HG03060 (cell line): ENCODE results near the gene SERPINB2.
"Not testable (repeated sequence)": the region's sequence is repeated elsewhere in the genome, so short reads cannot be mapped to it uniquely, and the experiment has no call there.

Experiments used
- ATAC-seq: cut with Tn5 transposase; IDR thresholded peaks from one replicate; pipeline ENCODE4 v1.9.1; 2021; ENCODE audit warnings: low read depth, moderate number of reproducible peaks; ENCODE audit not compliant: unreplicated experiment

Gene SERPINB2

DNA sequence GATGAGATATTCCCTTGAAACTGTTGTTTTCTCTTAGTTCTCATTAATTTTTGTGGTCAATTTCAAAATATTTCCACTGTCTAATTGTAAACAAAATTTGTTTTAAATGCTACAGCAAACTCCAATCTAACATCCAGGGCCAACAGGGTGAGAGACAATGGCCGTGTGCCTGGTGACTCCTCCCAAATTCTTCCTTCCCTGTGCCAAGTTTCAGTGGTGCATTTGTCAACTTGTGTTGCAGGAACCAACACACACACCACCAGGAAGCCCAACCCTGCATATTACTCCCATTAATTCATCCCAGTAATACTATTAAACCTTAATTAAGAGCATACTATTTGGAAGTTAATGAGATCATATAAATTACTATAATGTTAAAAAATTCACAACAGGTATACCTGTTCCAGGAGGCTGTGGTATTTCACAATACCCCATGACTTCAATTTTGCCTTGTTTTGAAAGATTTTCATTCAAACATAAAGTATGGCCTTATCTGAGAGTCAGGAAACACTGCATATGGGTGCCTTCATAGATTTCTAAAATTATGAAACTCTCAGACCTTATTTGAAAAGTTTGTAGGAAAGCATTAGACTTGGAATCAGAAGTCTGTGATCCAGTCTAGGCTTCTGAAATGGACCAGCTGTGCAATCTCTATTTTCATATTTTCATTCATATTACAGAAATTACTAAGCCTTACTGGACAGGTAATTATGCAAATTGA is 1.1 kb downstream of the SERPINB2 start:
- no peak for ATAC-seq

DNA sequence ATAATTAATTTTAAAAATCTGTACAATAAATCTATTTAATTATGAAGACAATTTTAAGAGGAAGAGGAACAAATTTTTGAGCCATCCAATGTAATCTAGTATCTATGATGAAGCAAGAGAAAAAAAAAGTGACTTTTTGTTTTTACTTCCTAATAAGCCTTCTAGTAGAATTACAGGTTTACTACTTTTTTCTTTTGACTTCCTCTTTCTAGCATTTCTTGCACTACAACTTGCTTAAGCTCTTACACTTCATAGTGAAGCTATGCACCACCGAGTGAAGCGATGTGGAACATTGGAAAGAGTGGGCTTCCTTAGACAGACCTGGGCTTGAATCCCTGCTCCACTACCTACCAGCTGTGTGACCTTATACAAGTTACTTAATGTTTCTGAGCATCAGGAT is 2.1 kb downstream of the SERPINB2 start:
- no peak for ATAC-seq

DNA sequence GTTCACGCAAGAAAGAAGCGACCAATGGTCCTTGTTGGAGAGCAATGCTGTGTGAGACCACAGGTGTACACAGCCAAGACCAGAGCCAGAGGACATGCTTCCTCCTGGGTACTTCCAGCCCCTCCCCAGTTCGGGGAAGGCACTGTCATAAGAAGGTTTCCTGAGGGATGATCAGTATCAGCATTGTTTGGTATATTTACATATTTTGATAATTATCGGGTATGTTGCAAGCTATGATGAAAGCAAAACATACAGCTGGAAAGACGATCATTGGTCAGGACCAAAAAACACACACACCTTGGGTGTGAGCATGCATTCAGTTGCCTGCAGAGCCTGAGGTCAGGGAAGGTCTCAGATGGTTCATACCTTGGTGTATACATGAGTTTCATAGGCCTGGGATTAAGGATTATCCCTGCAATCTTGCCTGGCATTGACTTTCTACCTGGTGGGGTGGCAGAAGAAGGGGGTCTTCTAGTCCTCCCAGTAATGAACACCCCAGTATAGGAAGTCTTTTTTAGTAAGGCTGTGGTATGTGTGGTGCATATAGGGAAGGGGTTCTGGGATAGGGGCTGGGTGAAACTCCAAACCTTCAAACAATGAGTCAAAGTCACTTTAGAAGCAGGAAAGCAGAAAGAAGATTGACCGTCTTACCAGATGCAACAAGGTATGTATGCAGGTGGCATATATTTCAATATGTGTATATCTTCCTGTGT is 2.9 kb downstream of the SERPINB2 start:
- ATAC-seq = no peak

DNA sequence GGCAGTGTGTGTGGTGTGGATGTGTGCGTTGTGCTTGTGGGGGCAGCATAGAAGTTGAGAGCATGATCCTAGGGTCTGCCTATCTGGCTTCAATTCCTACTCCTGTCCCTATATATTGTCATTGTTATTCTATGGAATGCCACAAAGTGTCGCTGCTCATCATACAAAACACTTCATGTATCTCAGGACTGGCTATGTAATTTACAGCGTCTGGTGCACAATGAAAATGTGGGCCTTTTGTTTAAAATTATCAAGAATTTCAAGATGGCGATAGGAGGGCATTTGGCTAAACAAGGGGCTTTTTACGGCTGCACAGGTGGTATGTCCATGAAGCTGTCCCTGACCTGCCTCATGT is 3.4 kb downstream of the SERPINB2 start:
- peak; percentile 76 for ATAC-seq

DNA sequence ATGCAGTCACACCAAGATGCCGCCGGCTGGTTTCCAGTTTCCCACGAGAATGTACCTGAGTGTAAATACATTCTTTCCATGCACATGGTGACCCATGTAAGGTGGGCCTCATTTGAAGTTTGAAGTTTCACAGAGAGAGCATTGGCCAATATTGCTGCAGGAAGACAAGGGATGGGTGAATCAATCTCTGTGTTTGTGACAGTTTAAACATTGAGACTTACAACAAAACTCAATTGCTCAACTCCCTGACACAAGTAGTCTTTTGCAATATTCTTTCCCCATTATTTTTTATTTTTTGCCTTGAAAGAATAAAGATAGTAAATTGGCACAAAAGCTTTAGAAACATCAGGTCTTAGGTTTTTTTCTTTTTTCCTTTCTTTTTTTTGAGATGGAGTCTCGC is 5.1 kb downstream of the SERPINB2 start:
- ATAC-seq = no peak

DNA sequence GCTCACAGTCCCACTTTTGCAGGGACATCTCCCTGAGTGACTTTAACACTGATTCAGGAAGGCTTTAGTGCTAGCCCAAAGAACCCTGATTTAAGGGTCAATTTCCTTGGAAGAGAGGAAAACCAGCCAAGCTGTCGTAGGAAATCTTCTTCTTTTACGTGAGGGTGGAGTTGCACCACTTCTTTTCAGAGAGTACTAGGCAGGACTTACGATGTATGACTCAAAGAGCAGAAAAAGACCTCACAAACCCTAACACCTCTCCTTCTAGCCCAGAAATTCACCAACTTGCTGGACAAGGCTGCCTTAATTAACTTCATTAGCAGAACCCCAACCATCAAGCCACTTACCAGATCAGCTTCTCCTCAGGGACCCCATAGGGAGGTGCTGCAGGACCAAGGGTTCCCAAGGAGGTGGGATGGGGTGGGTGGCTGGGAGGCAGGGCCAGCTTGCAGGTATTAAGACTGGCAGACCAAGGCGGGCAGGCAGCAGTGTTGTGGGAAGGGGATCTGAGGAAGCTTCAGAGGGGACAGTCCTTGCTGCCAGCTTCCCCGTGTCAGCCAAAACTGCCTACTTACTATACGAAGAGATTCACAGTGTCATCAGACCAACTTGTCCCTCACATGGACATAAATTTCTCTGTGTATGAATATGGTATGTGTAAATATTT is 6.7 kb downstream of the SERPINB2 start:
- no peak for ATAC-seq

DNA sequence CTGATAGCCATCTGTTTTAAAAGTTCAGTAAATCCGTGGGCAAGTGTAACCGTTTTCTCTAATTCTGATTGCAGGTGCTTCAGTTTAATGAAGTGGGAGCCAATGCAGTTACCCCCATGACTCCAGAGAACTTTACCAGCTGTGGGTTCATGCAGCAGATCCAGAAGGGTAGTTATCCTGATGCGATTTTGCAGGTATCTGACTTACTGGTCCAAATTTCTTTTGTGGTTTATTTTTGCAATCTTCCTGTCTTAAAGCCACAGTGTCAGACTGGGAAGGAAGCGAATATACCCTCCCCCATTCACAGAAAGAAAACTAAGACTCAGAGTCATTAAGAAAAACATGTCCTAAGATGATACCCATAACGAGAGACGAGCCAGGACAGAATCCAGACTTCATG is 7.7 kb downstream of the SERPINB2 start:
- ATAC-seq = no peak

DNA sequence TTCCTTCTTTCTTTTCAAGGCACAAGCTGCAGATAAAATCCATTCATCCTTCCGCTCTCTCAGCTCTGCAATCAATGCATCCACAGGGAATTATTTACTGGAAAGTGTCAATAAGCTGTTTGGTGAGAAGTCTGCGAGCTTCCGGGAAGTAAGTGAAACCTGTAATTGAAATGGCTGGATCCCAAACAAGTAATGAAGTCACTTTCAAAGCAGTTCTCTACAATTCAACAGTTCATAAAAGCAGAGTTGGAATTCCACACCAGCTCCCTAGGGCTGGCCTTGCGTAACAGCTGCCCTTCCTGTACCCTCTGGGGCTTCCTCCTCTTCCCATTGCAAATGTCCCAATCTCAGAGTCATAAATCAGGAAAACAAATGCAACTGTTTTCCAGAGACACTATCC is 9.6 kb downstream of the SERPINB2 start:
- ATAC-seq = no peak

DNA sequence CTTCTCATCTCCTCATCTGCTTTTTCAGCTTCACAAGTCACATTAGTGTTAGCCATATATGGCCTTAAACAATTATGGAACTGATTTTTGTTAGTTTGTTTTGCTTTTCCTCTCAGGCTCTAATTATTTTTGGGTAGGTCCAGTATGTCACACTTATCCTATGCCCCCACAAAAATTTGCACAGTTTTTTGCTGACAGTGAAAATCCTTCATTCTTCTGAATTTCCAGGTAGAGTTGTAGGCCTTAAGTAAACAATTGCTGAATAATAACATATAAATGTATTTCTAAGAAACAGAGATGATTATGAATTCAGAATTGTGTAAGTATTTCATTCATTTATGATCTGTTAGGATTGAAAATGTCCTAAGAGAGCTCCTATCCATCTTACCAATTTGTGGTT is 11.7 kb downstream of the SERPINB2 start:
- ATAC-seq = no peak

DNA sequence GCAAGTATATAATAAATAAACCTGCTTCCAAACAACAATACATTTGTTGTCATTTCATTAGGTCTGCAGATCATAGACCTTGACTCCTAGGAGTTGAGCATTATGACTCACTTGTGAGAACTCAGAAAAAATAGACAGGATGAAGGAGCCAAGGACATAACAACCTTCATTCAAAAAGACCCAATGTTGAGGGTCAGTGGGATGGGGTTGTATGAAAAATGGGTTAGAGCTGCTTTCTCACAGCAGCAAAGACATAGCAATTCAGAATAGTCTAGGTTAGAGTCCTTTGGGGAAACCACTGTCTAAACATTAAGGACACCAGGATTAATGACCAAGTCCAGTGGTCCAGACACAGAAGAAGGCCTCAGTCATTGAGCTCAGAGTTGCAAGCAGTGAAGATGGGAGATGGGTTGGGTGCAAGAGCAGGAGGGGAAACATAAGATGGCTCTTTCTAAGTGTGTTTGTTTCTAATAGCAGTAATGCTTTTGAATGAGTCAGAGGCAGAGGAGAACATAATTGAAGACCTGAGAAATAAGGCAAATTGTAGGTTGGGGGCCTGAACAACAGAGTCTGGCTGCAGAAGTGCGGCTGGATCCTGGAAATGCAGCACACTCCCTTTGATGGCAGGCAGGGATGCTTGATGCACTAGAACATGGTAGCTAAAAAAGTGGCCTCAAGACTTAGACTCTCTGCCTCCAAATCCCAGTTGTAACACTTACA is 16.5 kb downstream of the SERPINB2 start:
- no peak for ATAC-seq

DNA sequence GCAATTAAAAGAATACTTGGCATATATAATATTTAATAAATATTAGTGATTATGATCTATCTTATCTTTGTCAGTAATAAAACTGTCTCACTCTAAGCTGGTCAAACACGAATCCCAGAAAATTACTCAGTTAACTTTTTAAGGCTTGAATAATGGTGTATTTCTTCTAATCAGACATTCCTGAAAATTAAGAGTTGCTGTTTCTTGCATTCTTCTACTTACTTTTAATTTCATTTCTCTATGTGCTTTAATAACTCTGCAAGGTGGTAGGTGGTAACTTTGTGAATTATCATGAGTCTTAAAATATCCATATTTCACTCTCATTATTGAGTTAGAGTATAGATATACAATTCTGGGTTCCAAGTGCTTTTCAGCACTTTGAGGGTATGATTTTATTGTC is 17.2 kb downstream of the SERPINB2 start:
- ATAC-seq = no peak

DNA sequence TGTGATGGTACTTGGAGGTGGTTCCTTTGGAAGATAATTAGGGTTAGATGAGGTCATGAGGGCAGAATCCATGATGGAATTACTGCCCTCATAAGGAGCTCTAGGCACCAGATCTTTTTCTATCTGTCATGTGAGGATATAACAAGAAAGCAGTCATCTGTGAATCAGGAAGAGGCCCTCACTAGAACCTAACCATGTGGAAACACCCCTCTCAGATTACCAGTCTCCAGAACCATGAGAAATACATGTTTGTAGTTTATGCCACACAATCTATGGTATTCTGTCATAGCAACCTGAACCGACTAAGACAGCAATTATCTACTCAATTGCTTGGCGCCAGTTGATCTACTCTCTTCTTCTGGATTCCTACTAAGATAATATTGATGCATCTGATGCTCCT is 17.9 kb downstream of the SERPINB2 start:
- ATAC-seq = no peak

DNA sequence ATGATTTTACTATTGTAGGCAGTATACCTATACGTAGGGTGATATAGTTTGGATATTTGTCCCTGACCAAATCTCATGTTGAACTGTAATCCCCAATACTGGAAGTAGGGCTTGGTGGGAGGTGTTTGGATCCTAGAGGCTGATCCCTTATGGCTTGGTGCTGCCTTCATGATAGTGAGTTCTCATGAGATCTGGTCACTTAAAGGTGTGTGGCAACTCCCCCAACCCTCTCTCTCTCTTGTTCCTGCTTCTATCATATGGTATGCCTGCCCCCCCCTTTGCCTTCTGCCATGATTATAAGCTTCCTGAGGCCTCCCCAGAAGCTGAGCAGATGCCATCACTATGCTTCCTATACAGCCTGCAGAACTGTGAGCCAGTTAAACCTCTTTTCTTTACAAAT is 18.6 kb downstream of the SERPINB2 start:
- no peak for ATAC-seq

DNA sequence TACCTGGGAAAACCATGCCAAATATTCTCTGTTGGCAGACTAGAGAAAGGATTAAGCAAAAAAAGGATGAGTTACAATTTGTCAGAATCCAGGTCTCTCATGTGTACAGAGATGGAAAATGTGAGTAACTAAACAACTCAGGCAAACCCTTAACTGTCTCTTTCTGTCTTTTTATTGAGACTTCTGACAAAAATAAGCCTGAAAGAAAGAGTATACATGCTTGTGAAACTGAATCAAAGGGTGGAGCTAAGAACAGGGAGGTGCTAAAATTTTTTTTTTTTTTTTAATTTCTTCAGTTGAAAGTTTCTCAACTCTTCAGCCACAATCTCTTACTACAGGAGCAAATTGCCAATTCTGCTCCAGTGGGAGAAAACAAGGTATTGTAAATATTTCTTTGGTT is 20.2 kb downstream of the SERPINB2 start, which contains the start of gene SERPINB10:
Gene SERPINB10, plus strand, starts transcription at position 295 of the 400 bp plus-strand sequence. CDS start 7,553 bp downstream, outside the sequence.
- peak; percentile 57 for ATAC-seq

DNA sequence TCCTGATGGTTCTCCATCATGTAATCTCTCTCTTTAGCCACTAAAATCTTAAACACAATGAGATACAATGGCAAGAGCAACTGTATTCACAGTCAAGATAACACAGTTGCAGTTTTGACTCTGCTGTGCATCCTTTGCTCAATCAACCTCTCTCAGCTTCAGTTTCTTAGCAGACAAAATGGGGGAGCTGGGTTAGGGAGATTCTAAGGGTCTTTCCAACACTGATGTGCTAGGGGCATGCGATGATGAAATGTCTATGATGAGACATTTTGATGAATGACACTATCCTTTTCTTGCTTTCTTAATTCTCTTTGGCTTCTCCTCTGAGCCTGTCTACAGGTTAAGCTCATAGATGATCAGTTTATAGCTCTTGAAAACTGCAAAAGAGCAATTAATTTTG is 21.4 kb downstream of the SERPINB2 start:
- no peak for ATAC-seq

DNA sequence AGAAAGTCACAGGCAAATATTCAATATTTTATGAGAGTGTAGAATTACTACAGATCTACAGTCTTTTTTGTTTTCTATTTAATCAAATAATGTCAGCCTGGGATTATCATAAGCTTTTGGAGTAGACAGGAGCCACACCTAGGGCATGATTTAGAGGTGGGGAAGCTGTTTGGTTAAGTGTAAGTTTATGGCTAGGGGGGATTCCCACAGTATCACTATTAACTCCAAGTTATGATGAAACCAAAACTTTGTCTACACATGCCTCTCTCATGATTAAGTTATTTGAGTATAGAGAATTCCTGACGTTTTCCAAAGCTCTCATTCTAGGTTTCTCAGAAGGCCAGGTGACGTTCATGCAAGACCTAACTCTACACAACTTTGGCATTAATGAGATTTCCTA is 22.4 kb downstream of the SERPINB2 start:
- no peak for ATAC-seq

DNA sequence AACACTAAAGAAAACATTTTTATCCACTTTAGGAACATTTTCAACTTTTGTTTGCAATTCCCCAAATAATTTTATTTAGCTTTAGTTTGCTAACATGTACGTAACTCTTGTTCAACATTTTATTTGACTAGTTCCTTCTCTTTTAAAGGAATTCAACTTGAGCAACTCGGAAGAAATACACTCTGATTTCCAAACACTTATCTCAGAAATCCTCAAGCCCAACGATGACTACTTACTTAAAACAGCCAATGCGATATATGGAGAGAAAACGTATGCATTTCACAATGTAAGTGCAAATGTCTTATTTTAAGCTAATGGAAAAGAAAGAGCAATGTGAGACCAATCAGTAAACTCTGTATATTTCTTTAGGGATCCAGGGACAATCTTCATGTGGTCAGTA is 30.3 kb downstream of the SERPINB2 start:
- ATAC-seq = no peak

DNA sequence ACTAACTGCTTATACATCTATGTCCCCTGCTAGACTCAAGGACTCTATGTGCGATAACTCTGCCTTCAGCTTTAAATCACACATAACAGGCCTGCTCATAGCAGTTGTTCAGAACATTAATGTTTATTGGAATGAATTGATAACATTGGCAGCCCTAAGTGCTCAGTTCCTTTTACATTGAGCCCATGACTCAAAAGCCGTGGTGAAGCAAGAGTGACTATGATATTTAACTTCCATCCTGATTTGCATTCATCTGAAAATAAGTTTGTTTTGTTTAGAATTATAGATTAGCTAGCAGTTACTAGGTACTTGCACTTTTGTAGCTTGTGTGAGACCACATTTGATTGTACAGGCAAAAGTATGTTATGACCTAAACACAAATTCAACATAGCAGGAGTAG is 34.5 kb downstream of the SERPINB2 start:
- ATAC-seq = no peak

DNA sequence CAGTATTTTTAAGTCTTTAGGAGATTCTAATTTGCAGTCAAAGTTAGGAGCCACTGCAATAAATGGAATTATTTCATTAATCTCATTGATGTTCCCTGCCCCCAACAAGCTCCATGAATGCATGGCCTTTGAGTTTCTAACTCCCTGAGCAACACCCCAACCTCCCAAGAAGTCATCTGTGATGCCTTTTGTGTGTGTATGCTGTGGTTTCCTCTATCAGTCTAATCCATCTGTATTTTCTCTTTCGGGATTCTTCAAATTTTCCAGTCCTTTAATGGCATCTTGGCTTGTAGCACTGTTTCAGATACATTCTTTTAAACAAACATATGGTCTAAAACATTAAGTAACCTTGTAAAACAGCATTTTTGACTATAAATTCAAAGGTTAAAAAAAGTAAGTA is 37.0 kb downstream of the SERPINB2 start:
- ATAC-seq = no peak

DNA sequence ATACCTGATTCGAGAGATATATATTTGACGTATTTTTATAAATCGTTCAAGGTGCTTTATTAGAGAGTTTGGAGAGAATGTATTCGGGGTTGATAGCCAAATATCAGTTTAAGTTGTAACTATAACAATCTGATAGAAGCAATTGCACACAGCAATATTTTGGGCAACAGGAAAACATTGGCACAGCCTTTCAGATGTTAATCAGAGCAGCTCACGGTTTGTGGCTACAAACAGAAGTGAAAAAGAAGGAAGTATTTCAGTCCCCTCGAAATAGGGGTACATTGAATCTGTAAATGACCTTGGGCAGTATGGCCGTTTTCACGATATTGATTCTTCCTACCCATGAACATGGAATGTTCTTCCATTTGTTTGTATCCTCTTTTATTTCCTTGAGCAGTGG is 40.8 kb downstream of the SERPINB2 start:
- ATAC-seq = no peak

DNA sequence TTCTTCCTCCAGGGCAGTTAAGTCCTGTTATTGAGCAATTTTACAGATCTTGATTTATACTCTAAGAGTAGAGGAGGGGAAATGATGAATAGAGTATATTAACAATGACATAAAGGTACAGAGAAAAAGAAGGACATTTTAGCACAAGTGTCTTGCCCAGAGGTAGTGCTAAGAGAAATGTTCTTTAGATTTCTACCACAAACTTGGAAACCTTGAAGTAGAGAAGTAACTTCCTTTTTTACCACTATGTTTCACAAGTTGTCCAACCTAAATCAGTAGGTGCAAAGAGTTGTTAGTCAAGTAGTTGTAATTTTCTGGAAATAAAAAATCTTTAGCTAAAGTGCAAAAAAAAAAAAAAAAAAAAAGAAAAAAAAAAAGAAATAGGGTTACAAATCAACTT is 41.9 kb downstream of the SERPINB2 start:
- ATAC-seq = not testable (repeated sequence)
